Vagina (tissue), 2 donors: Measurements from ENCODE around the gene MMP1.

Source experiments
- CTCF ChIP-seq, 3 experiments: fragments of 450-650 bp in 2 of 3; fragments of 200-600 bp in 1 of 3; sonication (generic) in 1 of 3; IDR thresholded peaks; one replicate each; pipeline ENCODE4 v1.5.1; 2017 to 2019; ENCODE audit warnings: antibody characterized with exemption in 3 of 3, mild to moderate bottlenecking in 2 of 3, moderate library complexity in 2 of 3
- POLR2A ChIP-seq, 2 donors: fragments of 450-650 bp; IDR thresholded peaks; one replicate each; pipeline ENCODE4 v1.6.1; 2017; ENCODE audit warnings: antibody characterized with exemption in 2 of 2, mild to moderate bottlenecking in 2 of 2, moderate library complexity in 2 of 2
- POLR2AphosphoS5 ChIP-seq, 2 donors: sonication (generic); formaldehyde crosslinking; IDR thresholded peaks; one replicate each; pipeline ENCODE4 v1.9.0; 2017; ENCODE audit warnings: antibody characterized with exemption in 2 of 2, mild to moderate bottlenecking in 2 of 2, low read depth in 1 of 2; ENCODE audit not compliant: insufficient read depth in 1 of 2

GRCh38 chr11:102807921-102808320 is 10.0 kb upstream of the MMP1 start:
- TF ChIP-seq POLR2A (IDR thresholded peaks at IDR 0.05) (no peak), CTCF (IDR thresholded peaks at IDR 0.05) (no peak), POLR2AphosphoS5 (IDR thresholded peaks at IDR 0.05; ENCODE audit: insufficient read depth in 1 of 2, low read depth in 1 of 2) (no peak)
